Kidney epithelial cell (primary cell): Measurements from ENCODE around the gene PPP2R5C. TPM values are rescaled to one million over a fixed set of nuclear protein-coding genes. Genes with fewer than 3 reads are reported as not detected.

Experiments used
- DNase-seq: peaks from one replicate; pipeline ENCODE4 v3.0.0-alpha.2; 2010; ENCODE audit warnings: low read depth
- H3K27me3 ChIP-seq: 2 replicates; pipeline ENCODE4 v1.6.0; 2011; ENCODE audit warnings: low read length; ENCODE audit not compliant: control insufficient read depth, insufficient read depth
- H3K36me3 ChIP-seq: 2 replicates; pipeline ENCODE4 v1.5.1; 2011; ENCODE audit warnings: low read length; ENCODE audit not compliant: control insufficient read depth, insufficient read depth
- H3K4me3 ChIP-seq: 2 replicates; pipeline ENCODE4 v1.5.1; 2011; ENCODE audit warnings: low read depth, mild to moderate bottlenecking, control low read depth, low read length
- CTCF ChIP-seq: IDR thresholded peaks from 2 replicates; pipeline ENCODE4 v1.5.1; 2011; ENCODE audit warnings: mild to moderate bottlenecking, moderate library complexity, low read length, control low read depth, inconsistent platforms; ENCODE audit not compliant: insufficient read depth, poor library complexity, severe bottlenecking
- total RNA-seq: library from RNA; depleted of rRNA; stranded (reverse); fragments of >200 nt; gene quantifications from 2 replicates; pipeline ENCODE4 v1.2.3, GENCODE V29; 2015

The PPP2R5C gene
- total RNA-seq, 1 donor from 2014 or later = 79.6 TPM

- no peaks in the 10 kb centered on the region for H3K27me3 ChIP-seq
- no peak for TF ChIP-seq CTCF
- DNase-seq = peak; percentile 86
Observed at GRCh38 chr14:101809671-101810514, 48.4 kb downstream of the PPP2R5C start.

GRCh38 chr14:101810897-101811621 lies 49.5 kb downstream of the PPP2R5C start:
- TF ChIP-seq CTCF = no peak
- no peak for DNase-seq
- H3K27me3 ChIP-seq = no peaks in the 10 kb centered on the region
- H3K4me3 ChIP-seq = peak overlapping the region; percentile 66
- H3K36me3 ChIP-seq = no peaks in the 10 kb centered on the region

More at GRCh38 chr14:101809671-101810514, 48.4 kb downstream of the PPP2R5C start:
- H3K36me3 ChIP-seq = no peaks in the 10 kb centered on the region
- H3K4me3 ChIP-seq = peak overlapping the region; percentile 66

- no peak for TF ChIP-seq CTCF
- H3K4me3 ChIP-seq = no peak overlapping the region
- no peaks in the 10 kb centered on the region for H3K27me3 ChIP-seq
Observed at GRCh38 chr14:101812071-101812470, 50.6 kb downstream of the PPP2R5C start.

GRCh38 chr14:101813171-101813759 lies 51.8 kb downstream of the PPP2R5C start:
- no peak for DNase-seq
- H3K36me3 ChIP-seq = no peaks in the 10 kb centered on the region
- H3K4me3 ChIP-seq = no peak overlapping the region
- TF ChIP-seq CTCF = no peak
- H3K27me3 ChIP-seq = no peaks in the 10 kb centered on the region

More at GRCh38 chr14:101812071-101812470, 50.6 kb downstream of the PPP2R5C start:
- no peaks in the 10 kb centered on the region for H3K36me3 ChIP-seq
- no peak for DNase-seq

GRCh38 chr14:101813833-101814232 lies 52.3 kb downstream of the PPP2R5C start:
- no peaks in the 10 kb centered on the region for H3K27me3 ChIP-seq
- H3K4me3 ChIP-seq = no peak overlapping the region
- H3K36me3 ChIP-seq = no peaks in the 10 kb centered on the region
- no peak for TF ChIP-seq CTCF
- DNase-seq = no peak
